Measurements from ENCODE around the gene ULK4.

The ULK4 gene

DNA sequence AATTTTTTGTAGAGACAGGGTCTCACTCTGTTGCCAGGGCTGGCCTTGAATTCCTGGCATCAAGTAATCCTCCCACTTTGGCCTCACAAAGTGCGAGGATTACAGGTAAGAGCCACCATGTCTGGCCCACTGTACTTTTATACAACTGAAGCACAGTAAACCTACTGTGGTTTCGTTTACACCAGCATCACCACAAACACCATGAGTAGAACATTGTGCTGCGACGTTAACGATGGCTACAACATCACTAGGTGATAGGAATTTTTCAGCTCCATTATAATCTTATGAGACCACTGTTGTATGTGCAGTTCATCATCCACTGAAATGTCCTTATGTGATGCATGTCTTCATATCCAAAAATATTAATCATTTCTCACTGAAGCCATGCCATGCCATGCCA lies 750.9 kb downstream of the ULK4 start:
- H3K27me3 ChIP-seq (ENCODE audit: insufficient read depth, poor library complexity, severe bottlenecking), result no peaks in the 10 kb centered on the region
- H3K4me3 ChIP-seq (replicated peaks; ENCODE audit: insufficient read depth, low read length), result no peak overlapping the region
- TF ChIP-seq REST (IDR thresholded peaks at IDR 0.05; ENCODE audit: insufficient replicate concordance, low read depth) (no peak), GABPA (IDR thresholded peaks at IDR 0.05; ENCODE audit: low read depth) (no peak), SPI1 (IDR thresholded peaks at IDR 0.05; ENCODE audit: borderline replicate concordance, low read depth) (no peak), POLR2AphosphoS5 (IDR thresholded peaks at IDR 0.05; ENCODE audit: low read depth) (no peak)
- DNase-seq (ENCODE audit: low read depth in 1 of 2, low spot score in 1 of 2), result no peak
- no peak overlapping the region for H3K27ac ChIP-seq (replicated peaks)

GRCh38 chr3:41209646-41210045 lies 752.3 kb downstream of the ULK4 start:
- no peaks in the 10 kb centered on the region for H3K27me3 ChIP-seq (ENCODE audit: insufficient read depth, poor library complexity, severe bottlenecking)
- DNase-seq (ENCODE audit: low read depth in 1 of 2, low spot score in 1 of 2), result no peak
- H3K27ac ChIP-seq (replicated peaks), result no peak overlapping the region
- no peak for TF ChIP-seq CTCF (IDR thresholded peaks at IDR 0.05; ENCODE audit: insufficient read depth, low read length)
- no peak for TF ChIP-seq POLR2AphosphoS5 (IDR thresholded peaks at IDR 0.05; ENCODE audit: low read depth)
- TF ChIP-seq SPI1 (IDR thresholded peaks at IDR 0.05; ENCODE audit: borderline replicate concordance, low read depth), result no peak
- no peak for TF ChIP-seq GABPA (IDR thresholded peaks at IDR 0.05; ENCODE audit: low read depth)
- no peak for TF ChIP-seq REST (IDR thresholded peaks at IDR 0.05; ENCODE audit: insufficient replicate concordance, low read depth)
- H3K4me3 ChIP-seq (replicated peaks; ENCODE audit: insufficient read depth, low read length), result no peak overlapping the region

DNA sequence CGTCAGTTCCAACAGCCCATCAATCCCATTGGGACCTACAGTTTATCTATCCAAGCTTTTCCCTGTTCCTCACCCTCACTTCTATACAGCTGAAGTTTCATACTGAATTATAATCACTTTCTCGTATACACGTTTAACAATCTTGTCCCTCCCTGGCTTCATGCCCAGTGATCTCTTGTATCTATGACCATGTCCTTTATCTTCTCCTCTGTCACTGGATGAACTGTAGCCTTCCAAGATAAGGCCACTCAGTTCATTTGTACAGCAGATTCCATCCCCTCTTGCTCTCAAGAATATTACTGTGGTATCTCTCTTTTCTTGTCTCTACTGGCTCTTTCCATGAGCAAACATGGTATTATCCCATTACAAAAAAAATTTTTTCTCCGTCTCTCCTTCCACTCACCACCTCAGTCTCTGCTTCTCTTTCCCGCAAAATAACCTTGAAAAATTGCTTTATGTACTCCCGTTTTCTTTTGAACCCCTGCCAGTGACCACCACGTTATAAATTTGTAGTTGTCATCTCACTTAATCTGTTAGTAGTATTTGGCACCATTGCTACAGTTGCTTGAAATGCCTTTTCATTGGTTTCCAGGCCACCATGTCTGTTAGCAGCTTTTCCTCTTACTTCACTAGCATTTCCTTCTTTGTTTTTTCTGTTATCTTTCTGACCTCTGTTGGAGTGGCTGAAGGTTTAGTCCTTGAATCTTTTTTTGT lies 753.2 kb downstream of the ULK4 start:
- no peak for TF ChIP-seq CTCF (IDR thresholded peaks at IDR 0.05; ENCODE audit: insufficient read depth, low read length)
- no peak for TF ChIP-seq SPI1 (IDR thresholded peaks at IDR 0.05; ENCODE audit: borderline replicate concordance, low read depth)
- no peak for TF ChIP-seq REST (IDR thresholded peaks at IDR 0.05; ENCODE audit: insufficient replicate concordance, low read depth)
- TF ChIP-seq POLR2AphosphoS5 (IDR thresholded peaks at IDR 0.05; ENCODE audit: low read depth), result no peak
- TF ChIP-seq GABPA (IDR thresholded peaks at IDR 0.05; ENCODE audit: low read depth), result no peak
- no peak for DNase-seq (ENCODE audit: low read depth in 1 of 2, low spot score in 1 of 2)
- no peak overlapping the region for H3K4me3 ChIP-seq (replicated peaks; ENCODE audit: insufficient read depth, low read length)
- no peaks in the 10 kb centered on the region for H3K27me3 ChIP-seq (ENCODE audit: insufficient read depth, poor library complexity, severe bottlenecking)
- H3K27ac ChIP-seq (replicated peaks), result no peak overlapping the region
